Measurements from ENCODE around the gene OCEL1. TPM values are rescaled to one million over a fixed set of nuclear protein-coding genes. Genes with fewer than 3 reads are reported as not detected.

Gene OCEL1
- total RNA-seq, 1 experiment from 2014 or later, result 25.7 TPM

DNA sequence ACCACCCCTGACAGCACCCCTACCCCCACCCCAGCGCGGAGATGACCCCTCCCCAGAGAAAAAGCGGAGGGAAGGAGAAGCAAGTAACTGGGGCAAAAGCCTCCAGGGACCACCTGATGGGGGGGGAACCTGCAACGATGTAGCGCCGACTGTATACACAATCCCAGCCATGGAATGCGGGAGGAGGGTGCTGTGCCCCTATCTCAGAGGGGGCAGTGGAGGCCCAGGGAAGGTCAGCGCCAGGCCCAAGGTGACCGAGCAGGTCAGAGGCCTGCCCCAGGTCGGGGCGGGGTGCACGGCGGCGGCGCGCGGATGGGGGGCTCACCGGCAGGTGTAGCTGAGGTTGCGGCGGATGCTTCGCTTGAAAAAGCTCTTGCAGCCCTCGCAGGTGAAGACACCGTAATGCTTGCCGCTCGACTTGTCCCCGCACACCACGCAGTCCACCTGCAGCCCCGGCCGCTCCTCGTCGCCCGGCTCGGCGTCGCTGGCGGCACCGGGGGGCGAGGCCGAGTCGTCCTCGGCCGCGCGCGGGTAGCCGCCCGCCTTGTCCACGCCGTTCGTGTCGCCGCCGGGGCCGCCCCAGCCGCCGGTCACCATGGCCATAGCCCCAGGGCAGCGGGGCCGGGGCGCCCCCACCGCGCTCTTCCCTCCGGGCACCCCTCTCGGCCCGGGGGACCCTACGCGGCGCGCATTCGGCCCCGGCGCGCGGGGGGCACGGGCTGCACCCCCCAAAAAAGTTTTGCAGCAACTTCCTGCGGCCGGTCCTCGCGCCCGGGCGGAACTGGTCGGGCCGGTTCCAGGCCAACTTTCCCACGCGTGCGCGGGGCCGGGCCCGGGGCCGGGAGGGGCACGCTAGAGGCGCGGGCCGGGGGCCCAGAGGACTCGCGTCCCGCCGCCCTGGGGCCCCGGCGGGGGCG lies 18.9 kb downstream of the OCEL1 start:
- no peak overlapping the region for H3T11ph ChIP-seq (ENCODE audit: low read length)
- H2AFZ ChIP-seq (ENCODE audit: low read length), result no peak overlapping the region
- no peak overlapping the region for H3K18ac ChIP-seq (ENCODE audit: insufficient read length, low read depth, low read length)
- H4K8ac ChIP-seq (replicated peaks; ENCODE audit: insufficient read length, low read depth, low read length), result no peak overlapping the region
- H3K36me3 Mint-ChIP-seq (ENCODE audit: insufficient read depth in 1 of 3, low read depth in 3 of 3), result peaks cover 0 to 21% (median 18%) of the 10 kb centered on the region in 3 experiments; a peak in 6 of 7 replicates
- no peaks in the 10 kb centered on the region for H4K20me1 ChIP-seq (ENCODE audit: control insufficient read depth, insufficient read depth, insufficient read length)
- H3K9ac ChIP-seq (ENCODE audit: extremely low read depth, insufficient read length, low read length), result no peak overlapping the region
- H3K4me3 Mint-ChIP-seq, result peak overlapping the region; percentile 91 to 95
- no peak overlapping the region for H2AK5ac ChIP-seq (ENCODE audit: insufficient read length, low read length)
- peaks cover 2% of the 10 kb centered on the region; the same call in 1 of the 2 replicates for H3K27me3 Mint-ChIP-seq (ENCODE audit: low read depth)
- no peak overlapping the region for H2BK20ac ChIP-seq (ENCODE audit: low read depth, low read length, poor library complexity, severe bottlenecking)
- H3K56ac ChIP-seq (ENCODE audit: insufficient read length, low read depth, low read length), result no peak overlapping the region
- no peak for DNase-seq
- H3K27me3 ChIP-seq (ENCODE audit: insufficient read depth, low read length), result no peaks in the 10 kb centered on the region
- H3K23ac ChIP-seq (ENCODE audit: insufficient read length, low read depth, low read length), result no peak overlapping the region
- H3K27ac ChIP-seq (ENCODE audit: insufficient read length, low read depth, low read length), result no peak overlapping the region
- no peak overlapping the region for H2BK5ac ChIP-seq (ENCODE audit: insufficient read length, low read length)
- peaks cover 44 to 54% of the 10 kb centered on the region in 2 experiments for H3K4me1 Mint-ChIP-seq
- peak overlapping the region in 2 of 3 experiments; percentile 82 to 93; a peak in 3 of 7 replicates for H3K27ac Mint-ChIP-seq
- H2BK12ac ChIP-seq (ENCODE audit: insufficient read length, low read depth, low read length), result no peak overlapping the region
- H3K9me3 ChIP-seq (ENCODE audit: control insufficient read depth, low read depth, low read length), result no peaks in the 10 kb centered on the region
- no peak overlapping the region for H4K5ac ChIP-seq (ENCODE audit: insufficient read length, low read depth, low read length)
- H3K9me3 Mint-ChIP-seq, result peaks cover 0 to 3% of the 10 kb centered on the region in 2 experiments; a peak in 1 of 5 replicates
- no peak overlapping the region for H4K91ac ChIP-seq (ENCODE audit: insufficient read length, low read depth, low read length)
- H3K14ac ChIP-seq (ENCODE audit: insufficient read depth, low read length), result peak overlapping the region; percentile 44; the same call in 1 of the 2 replicates
- H3K4ac ChIP-seq (ENCODE audit: low read depth, low read length), result no peak overlapping the region
- TF ChIP-seq, protein P1, sequence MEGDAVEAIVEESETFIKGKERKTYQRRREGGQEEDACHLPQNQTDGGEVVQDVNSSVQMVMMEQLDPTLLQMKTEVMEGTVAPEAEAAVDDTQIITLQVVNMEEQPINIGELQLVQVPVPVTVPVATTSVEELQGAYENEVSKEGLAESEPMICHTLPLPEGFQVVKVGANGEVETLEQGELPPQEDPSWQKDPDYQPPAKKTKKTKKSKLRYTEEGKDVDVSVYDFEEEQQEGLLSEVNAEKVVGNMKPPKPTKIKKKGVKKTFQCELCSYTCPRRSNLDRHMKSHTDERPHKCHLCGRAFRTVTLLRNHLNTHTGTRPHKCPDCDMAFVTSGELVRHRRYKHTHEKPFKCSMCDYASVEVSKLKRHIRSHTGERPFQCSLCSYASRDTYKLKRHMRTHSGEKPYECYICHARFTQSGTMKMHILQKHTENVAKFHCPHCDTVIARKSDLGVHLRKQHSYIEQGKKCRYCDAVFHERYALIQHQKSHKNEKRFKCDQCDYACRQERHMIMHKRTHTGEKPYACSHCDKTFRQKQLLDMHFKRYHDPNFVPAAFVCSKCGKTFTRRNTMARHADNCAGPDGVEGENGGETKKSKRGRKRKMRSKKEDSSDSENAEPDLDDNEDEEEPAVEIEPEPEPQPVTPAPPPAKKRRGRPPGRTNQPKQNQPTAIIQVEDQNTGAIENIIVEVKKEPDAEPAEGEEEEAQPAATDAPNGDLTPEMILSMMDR (conservative IDR thresholded peaks at IDR 0.05), result no peak
- peaks cover 3% of the 10 kb centered on the region for H3K79me1 ChIP-seq (ENCODE audit: insufficient read depth, low read depth, low read length, poor library complexity, severe bottlenecking)
- H3K4me1 ChIP-seq (ENCODE audit: insufficient read depth, low read length), result peaks cover 4% of the 10 kb centered on the region; the same call in 1 of the 2 replicates
- no peak overlapping the region for H2BK120ac ChIP-seq (ENCODE audit: low read depth, low read length, poor library complexity, severe bottlenecking)
- peak overlapping the region; percentile 63 for H3K4me2 ChIP-seq (ENCODE audit: insufficient read depth, insufficient read length, low read length)
- H3K79me2 ChIP-seq (ENCODE audit: insufficient read depth, low read length), result peaks cover 26% of the 10 kb centered on the region; the same call in 1 of the 2 replicates
- no peak overlapping the region for H2BK15ac ChIP-seq (ENCODE audit: low read depth, low read length)
- peaks cover 17% of the 10 kb centered on the region for H3K23me2 ChIP-seq (ENCODE audit: insufficient read length, low read depth, low read length, poor library complexity, severe bottlenecking)
- WGBS (ENCODE audit: extremely low coverage, insufficient read length, low lambda C conversion rate), result no CpG with 5 or more reads among the region's 100 CpGs

Measured in H9 (cell line).